Aorta (tissue), 4 donors: ENCODE results near the gene CBFA2T2. TPM values are rescaled to one million over a fixed set of nuclear protein-coding genes. Genes with fewer than 3 reads are reported as not detected.

Experiments used
- polyA plus RNA-seq, 2 donors: library from polyadenylated mRNA; stranded (reverse); fragments of 200-250 nt; gene quantifications; one replicate each; pipeline ENCODE4 v1.2.3, GENCODE V29; 2013
- total RNA-seq, 2 donors: library from RNA; stranded (reverse); fragmentation: NEBNext Ultra II Directional; extraction: Animal tissue kit (Norgen Biotek cat#: 25700); gene quantifications; one replicate each; pipeline ENCODE4 v1.2.1, GENCODE V29; 2021
- donor health status: healthy with polysubstance abuse.
- donor health status: Bipolar disorder and iron deficiency.
- donor health status: DM: no; HTN: no; CAD: no.
- donor health status: DM: yes; HTN: yes; CAD: no.

CBFA2T2 gene
- total and polyA plus RNA-seq, 4 donors: 2.1 to 20.2 (median 11.9) TPM

Other genes starting within 250 kb of the CBFA2T2 start
- not detected for gene BPIFB1, start 206.9 kb upstream of the CBFA2T2 start, total RNA-seq
- gene BPIFB1, start 206.9 kb upstream of the CBFA2T2 start, polyA plus RNA-seq: under 1 TPM; 0.05 to 0.13 TPM
- 10 to 100 TPM; 23.4 to 23.9 TPM for gene CDK5RAP1, start 88.6 kb upstream of the CBFA2T2 start, total RNA-seq
- 10 to 100 TPM; 16.8 to 65.7 TPM for gene CDK5RAP1, start 88.6 kb upstream of the CBFA2T2 start, polyA plus RNA-seq
- 10 to 100 TPM; 37.5 to 43.2 TPM for gene SNTA1, start 46.3 kb upstream of the CBFA2T2 start, total RNA-seq
- gene SNTA1, start 46.3 kb upstream of the CBFA2T2 start, polyA plus RNA-seq: 10 to 100 TPM; 46.3 to 61.4 TPM
- under 1 TPM in 1 of 2 donors, not detected in 1; 0.16 TPM for gene C20orf144, start 172.2 kb downstream of the CBFA2T2 start, total RNA-seq
- under 1 TPM in 1 of 2 donors, not detected in 1; 0.31 TPM for gene C20orf144, start 172.2 kb downstream of the CBFA2T2 start, polyA plus RNA-seq
- 1 to 10 TPM in 1 of 2 donors, under 1 TPM in 1; 0.96 to 1.2 TPM for gene ACTL10, start 176.8 kb downstream of the CBFA2T2 start, total RNA-seq
- gene ACTL10, start 176.8 kb downstream of the CBFA2T2 start, polyA plus RNA-seq: 1 to 10 TPM in 1 of 2 donors, under 1 TPM in 1; 0.63 to 1.2 TPM
- 10 to 100 TPM; 20.5 to 26.1 TPM for gene NECAB3, start 184.3 kb downstream of the CBFA2T2 start, total RNA-seq
- 10 to 100 TPM; 10.6 to 53.1 TPM for gene NECAB3, start 184.3 kb downstream of the CBFA2T2 start, polyA plus RNA-seq
- 1 to 10 TPM; 1.4 to 1.5 TPM for gene E2F1, start 196.3 kb downstream of the CBFA2T2 start, total RNA-seq
- 1 to 10 TPM; 1.6 TPM for gene E2F1, start 196.3 kb downstream of the CBFA2T2 start, polyA plus RNA-seq
- 1 to 10 TPM; 4.4 to 7.5 TPM for gene PXMP4, start 230.2 kb downstream of the CBFA2T2 start, total RNA-seq
- gene PXMP4, start 230.2 kb downstream of the CBFA2T2 start, polyA plus RNA-seq: 1 to 10 TPM; 1.5 to 4.9 TPM
- 1 to 10 TPM; 2.1 to 3.1 TPM for gene ZNF341, start 241.9 kb downstream of the CBFA2T2 start, total RNA-seq
- gene ZNF341, start 241.9 kb downstream of the CBFA2T2 start, polyA plus RNA-seq: 1 to 10 TPM in 1 of 2 donors, under 1 TPM in 1; 0.50 to 4.1 TPM